Heart left ventricle (tissue), 13 donors: ENCODE data around the gene NAPA.

ENCODE experiments used
- POLR2A ChIP-seq, 2 donors: fragments of 450-650 bp; IDR thresholded peaks; one replicate each; pipeline ENCODE4 v1.6.1; 2017; ENCODE audit warnings: antibody characterized with exemption in 2 of 2, mild to moderate bottlenecking in 2 of 2, moderate library complexity in 2 of 2
- TF ChIP-seq, protein P1 (sequence below), 12 donors: fragments of 200-600 bp; sonication (generic) in 4 of 12; IDR thresholded peaks; one replicate each; pipeline versions ENCODE4 v1.5.0 to v1.8.0; 2018 to 2022; ENCODE audit warnings: antibody characterized with exemption in 12 of 12, mild to moderate bottlenecking in 5 of 12
- donor health status: ischemic (EF 13 %, LVEDD 7.1; RV severe dilation, severe dysfunction).
- donor health status: DM: no; HTN: yes; CAD: no.
- donor health status: DM: no; HTN: no; CAD: no.
- donor health status: ischemic (EF 25% LVEDD 6.9; RV normal size, moderate dysfunction).
- donor health status: ischemic (EF 25% LVEDD 5.7; RV mildly dilated, moderate dysfunction).
- donor health status: ischemic (EF 35%, LVEDD 5.7; RV mildly dilated, moderate dysfunction).
- donor health status: nonischemic (EF 11% LVEDD 7.7; RV severe dilation, severe dysfunction).
- donor health status: DM: yes; HTN: yes; CAD: no.
- donor health status: PGD.
- donor health status: ischemic (EF 29% LVEDD 5.4; RV normal size, mild dysfunction).
- donor health status: nonischemic (EF 23%, LVEDD 6.1; RV moderate dilation, normal function).

- TF ChIP-seq, protein P1, sequence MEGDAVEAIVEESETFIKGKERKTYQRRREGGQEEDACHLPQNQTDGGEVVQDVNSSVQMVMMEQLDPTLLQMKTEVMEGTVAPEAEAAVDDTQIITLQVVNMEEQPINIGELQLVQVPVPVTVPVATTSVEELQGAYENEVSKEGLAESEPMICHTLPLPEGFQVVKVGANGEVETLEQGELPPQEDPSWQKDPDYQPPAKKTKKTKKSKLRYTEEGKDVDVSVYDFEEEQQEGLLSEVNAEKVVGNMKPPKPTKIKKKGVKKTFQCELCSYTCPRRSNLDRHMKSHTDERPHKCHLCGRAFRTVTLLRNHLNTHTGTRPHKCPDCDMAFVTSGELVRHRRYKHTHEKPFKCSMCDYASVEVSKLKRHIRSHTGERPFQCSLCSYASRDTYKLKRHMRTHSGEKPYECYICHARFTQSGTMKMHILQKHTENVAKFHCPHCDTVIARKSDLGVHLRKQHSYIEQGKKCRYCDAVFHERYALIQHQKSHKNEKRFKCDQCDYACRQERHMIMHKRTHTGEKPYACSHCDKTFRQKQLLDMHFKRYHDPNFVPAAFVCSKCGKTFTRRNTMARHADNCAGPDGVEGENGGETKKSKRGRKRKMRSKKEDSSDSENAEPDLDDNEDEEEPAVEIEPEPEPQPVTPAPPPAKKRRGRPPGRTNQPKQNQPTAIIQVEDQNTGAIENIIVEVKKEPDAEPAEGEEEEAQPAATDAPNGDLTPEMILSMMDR (IDR thresholded peaks at IDR 0.05), result no peak
- TF ChIP-seq POLR2A (IDR thresholded peaks at IDR 0.05), result no peak
These were observed 8.6 kb upstream of the NAPA start for GRCh38 chr19:47523473-47523872.
